GM12878 (cell line): ENCODE results near the gene CCDC195. TPM values are rescaled to one million over a fixed set of nuclear protein-coding genes. Genes with fewer than 3 reads are reported as not detected.

Experiments used
- ATAC-seq: fragments of 200-7000 bp; cut with Tn5 transposase; 3 replicates; pipeline ENCODE4 v1.9.1; 2020; ENCODE audit warnings: mild to moderate bottlenecking, moderate library complexity
- BruUV-seq: library from RNA; stranded (reverse); fragments of 400-500 nt; replicated peaks from 2 replicates; lab custom pipeline; 2021; lab: Mats Ljungman, UMichigan
- CTCF ChIA-PET: fragments of 300-600 bp; sonication (Branson Sonifier 250); formaldehyde crosslinking; extraction: SDS; loops from one replicate; lab custom pipeline; 2021; ENCODE audit warnings: inconsistent platforms; lab: Yijun Ruan, JAX
- POLR2A ChIA-PET: fragments of 350-600 bp; formaldehyde crosslinking; extraction: SDS; loops from one replicate; lab custom pipeline; 2021; ENCODE audit warnings: inconsistent platforms; lab: Charles Lee
- RAD21 ChIA-PET: fragments of 300-600 bp; sonication (Branson Sonifier 250); formaldehyde crosslinking; loops from one replicate; lab custom pipeline; 2023; ENCODE audit warnings: antibody characterized with exemption; ENCODE audit not compliant: unreplicated experiment; lab: Charles Lee
- SMC1A ChIA-PET: fragments of 300-600 bp; sonication (Branson Sonifier 250); formaldehyde crosslinking; loops from one replicate; lab custom pipeline; 2023; ENCODE audit not compliant: unreplicated experiment, uncharacterized antibody; lab: Charles Lee
- DNase-seq: peaks from one replicate; pipeline ENCODE4 v3.0.0-alpha.2; 2011; ENCODE audit warnings: low read depth, low spot score
- FAIRE-seq: peaks from 3 replicates; lab custom pipeline; 2011; peaks lifted over from hg19 to GRCh38; lab: Jason Lieb, UNC
- H2AFZ ChIP-seq: 2 replicates; pipeline ENCODE4 v1.6.0; 2011; ENCODE audit warnings: low read depth, low read length, control low read depth; ENCODE audit not compliant: control insufficient read depth
- H3K27ac ChIP-seq: 2 replicates; pipeline ENCODE4 v1.5.1; 2011; ENCODE audit warnings: control low read depth; ENCODE audit not compliant: control insufficient read depth, insufficient read depth
- H3K27me3 ChIP-seq, 2 experiments: replicated peaks in 1 of 2; 2 replicates each; pipeline versions ENCODE4 v1.6.0 to v1.6.1; 2011; ENCODE audit warnings: low read length in 1 of 2; ENCODE audit not compliant: control insufficient read depth in 2 of 2, insufficient read depth in 2 of 2
- H3K36me3 ChIP-seq, 2 experiments: 2 replicates each; pipeline ENCODE4 v1.5.1; 2011; ENCODE audit warnings: low read length in 1 of 2; ENCODE audit not compliant: control insufficient read depth in 2 of 2, insufficient read depth in 2 of 2
- H3K4me1 ChIP-seq: 2 replicates; pipeline ENCODE4 v1.6.1; 2011; ENCODE audit warnings: mild to moderate bottlenecking, low read length, moderate library complexity, mixed read lengths; ENCODE audit not compliant: control insufficient read depth, insufficient read depth
- H3K4me2 ChIP-seq: 2 replicates; pipeline ENCODE4 v1.6.0; 2011; ENCODE audit warnings: control low read depth; ENCODE audit not compliant: control insufficient read depth, insufficient read depth
- H3K4me3 ChIP-seq: fragments of 200-600 bp; sonication (generic); 2 replicates; pipeline ENCODE4 v1.5.1; 2016
- H3K79me2 ChIP-seq: 2 replicates; pipeline ENCODE4 v1.6.0; 2011; ENCODE audit warnings: low read length; ENCODE audit not compliant: control insufficient read depth, insufficient read depth
- H3K9ac ChIP-seq: 2 replicates; pipeline ENCODE4 v1.8.0; 2011; ENCODE audit warnings: low read length, control low read depth, mixed read lengths; ENCODE audit not compliant: control insufficient read depth, insufficient read depth
- H3K9me3 ChIP-seq: replicated peaks from 3 replicates; pipeline ENCODE4 v1.5.1; 2011; ENCODE audit warnings: mild to moderate bottlenecking, low read length; ENCODE audit not compliant: control insufficient read depth, insufficient read depth
- H4K20me1 ChIP-seq: 2 replicates; pipeline ENCODE4 v1.6.0; 2011; ENCODE audit not compliant: control insufficient read depth, insufficient read depth
- CHD1 ChIP-seq: IDR thresholded peaks from 2 replicates; pipeline ENCODE4 v1.6.1; 2012; ENCODE audit warnings: low read depth, low read length, improper control_type of control experiment
- GATAD2B ChIP-seq: fragments of 450-650 bp; conservative IDR thresholded peaks from 2 replicates; pipeline ENCODE4 v1.6.1; 2017; ENCODE audit warnings: low read depth, mild to moderate bottlenecking, moderate library complexity
- HDAC6 ChIP-seq: fragments of 200-600 bp; sonication (generic); IDR thresholded peaks from one replicate; pipeline ENCODE4 v1.8.0; 2017; ENCODE audit warnings: antibody characterized with exemption; ENCODE audit not compliant: unreplicated experiment
- MTA3 ChIP-seq: IDR thresholded peaks from 2 replicates; pipeline ENCODE4 v1.6.1; 2012; ENCODE audit warnings: low read length, inconsistent platforms, borderline replicate concordance
- NFXL1 ChIP-seq: fragments of 450-650 bp; IDR thresholded peaks from 2 replicates; pipeline ENCODE4 v1.6.1; 2017; ENCODE audit warnings: antibody characterized with exemption, mild to moderate bottlenecking, borderline replicate concordance
- SIX5 ChIP-seq: IDR thresholded peaks from 2 replicates; pipeline ENCODE4 v1.6.1; 2011; ENCODE audit warnings: mild to moderate bottlenecking, low read depth, low read length, moderate library complexity; ENCODE audit not compliant: severe bottlenecking
- SP1 ChIP-seq: IDR thresholded peaks from one replicate; pipeline ENCODE4 v1.6.1; 2011; ENCODE audit warnings: low read depth, low read length
- TAF1 ChIP-seq: IDR thresholded peaks from 2 replicates; pipeline ENCODE4 v1.6.1; 2011; ENCODE audit warnings: mild to moderate bottlenecking, low read depth, low read length, borderline replicate concordance
- WGBS: methylation state at CpG from one replicate; pipeline ENCODE4 v1.1.6; 2016; ENCODE audit warnings: low lambda C conversion rate; ENCODE audit not compliant: insufficient replicate concordance, insufficient coverage; ENCODE audit errors: missing lambda C conversion rate; 5-methylcytosine and 5-hydroxymethylcytosine counted together
- in situ Hi-C: fragments of 300-500 bp; cut with MboI; formaldehyde crosslinking; loops from 9 replicates; pipeline ENCODE4 v1.14.3; 2018; ENCODE audit warnings: mixed read lengths
- intact Hi-C: fragments of 100-400 bp; cut with micrococcal nuclease; formaldehyde crosslinking; loops from one replicate; pipeline ENCODE4 v1.14.2; 2022; ENCODE audit not compliant: unreplicated experiment
- polyA plus RNA-seq, 11 experiments: library from polyadenylated mRNA; depleted of rRNA in 4 of 11; unstranded in 6 of 11; stranded (reverse) in 5 of 11; fragments of >200 nt; fragmentation: Nextera tagmentation in 4 of 11; fragmentation: Illumina TruSeq in 1 of 11; extraction: Ambion mirVana in 4 of 11; extraction: Trizol in 1 of 11; gene quantifications; 1 replicate in 1 of 11; 2 replicates in 10 of 11; pipeline versions ENCODE4 v1.2.1 to v1.2.3, GENCODE V29; 2011 to 2016; ENCODE audit warnings: inconsistent platforms in 2 of 11, missing spikeins in 2 of 11, low read depth in 1 of 11
- total RNA-seq, 4 experiments: library from RNA; depleted of rRNA in 3 of 4; stranded (reverse); fragments of >200 nt in 3 of 4; fragmentation: Illumina TruSeq in 1 of 4; extraction: Trizol in 1 of 4; gene quantifications; 2 replicates each; pipeline versions ENCODE4 v1.2.1 to v1.2.3, GENCODE V29; 2013 to 2021
- TF ChIP-seq, protein P1 (sequence below): fragments of 450-650 bp; IDR thresholded peaks from 2 replicates; pipeline ENCODE4 v1.6.1; 2017; ENCODE audit warnings: low read depth, mild to moderate bottlenecking, moderate library complexity
- TF ChIP-seq, protein P2 (sequence below): IDR thresholded peaks from 2 replicates; pipeline ENCODE4 v1.6.1; 2011; ENCODE audit warnings: borderline replicate concordance, low read depth, mild to moderate bottlenecking, moderate library complexity, mixed read lengths, low read length; ENCODE audit not compliant: insufficient read depth; ENCODE audit errors: extremely low read length
- TF ChIP-seq, protein P3 (sequence below): IDR thresholded peaks from 2 replicates; pipeline ENCODE4 v1.6.1; 2012; ENCODE audit warnings: improper control_type of control experiment, low read depth, low read length; ENCODE audit not compliant: insufficient replicate concordance

The CCDC195 gene
- total and polyA plus RNA-seq, 10 of the 15 experiments (the other 5 are each of a cell fraction or from before 2014, with no cell fraction given), result not detected

GRCh38 chr2:224729435-224729834 is 13.3 kb upstream of the CCDC195 start:
- RAD21 ChIA-PET, result no interaction called here
- Histone ChIP-seq H3K9me3 (no peaks in the 10 kb centered on the region; the same call in 2 of the 3 replicates), H3K4me1 (no peaks in the 10 kb centered on the region), H4K20me1 (no peaks in the 10 kb centered on the region), H3K4me2 (no peak overlapping the region), H3K9ac (no peak overlapping the region), H2AFZ (no peak overlapping the region), H3K79me2 (no peaks in the 10 kb centered on the region), H3K27ac (no peak overlapping the region), H3K27me3 (no peaks in the 10 kb centered on the region), H3K36me3 (no peaks in the 10 kb centered on the region)
- WGBS, result 27% methylated on average over 1 of the region's 1 CpG
- POLR2A ChIA-PET, result no interaction called here
- DNase-seq (no peak), FAIRE-seq (no peak)
- SMC1A ChIA-PET, result no interaction called here
- CTCF ChIA-PET, result no interaction called here
- intact Hi-C loops, result no loop called here
- TF ChIP-seq, protein P1, sequence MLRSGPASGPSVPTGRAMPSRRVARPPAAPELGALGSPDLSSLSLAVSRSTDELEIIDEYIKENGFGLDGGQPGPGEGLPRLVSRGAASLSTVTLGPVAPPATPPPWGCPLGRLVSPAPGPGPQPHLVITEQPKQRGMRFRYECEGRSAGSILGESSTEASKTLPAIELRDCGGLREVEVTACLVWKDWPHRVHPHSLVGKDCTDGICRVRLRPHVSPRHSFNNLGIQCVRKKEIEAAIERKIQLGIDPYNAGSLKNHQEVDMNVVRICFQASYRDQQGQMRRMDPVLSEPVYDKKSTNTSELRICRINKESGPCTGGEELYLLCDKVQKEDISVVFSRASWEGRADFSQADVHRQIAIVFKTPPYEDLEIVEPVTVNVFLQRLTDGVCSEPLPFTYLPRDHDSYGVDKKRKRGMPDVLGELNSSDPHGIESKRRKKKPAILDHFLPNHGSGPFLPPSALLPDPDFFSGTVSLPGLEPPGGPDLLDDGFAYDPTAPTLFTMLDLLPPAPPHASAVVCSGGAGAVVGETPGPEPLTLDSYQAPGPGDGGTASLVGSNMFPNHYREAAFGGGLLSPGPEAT, result no peak
- TF ChIP-seq, protein P2, sequence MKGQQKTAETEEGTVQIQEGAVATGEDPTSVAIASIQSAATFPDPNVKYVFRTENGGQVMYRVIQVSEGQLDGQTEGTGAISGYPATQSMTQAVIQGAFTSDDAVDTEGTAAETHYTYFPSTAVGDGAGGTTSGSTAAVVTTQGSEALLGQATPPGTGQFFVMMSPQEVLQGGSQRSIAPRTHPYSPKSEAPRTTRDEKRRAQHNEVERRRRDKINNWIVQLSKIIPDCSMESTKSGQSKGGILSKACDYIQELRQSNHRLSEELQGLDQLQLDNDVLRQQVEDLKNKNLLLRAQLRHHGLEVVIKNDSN, result no peak
- TF ChIP-seq SP1 (no peak), MTA3 (no peak), GATAD2B (no peak), CHD1 (no peak), NFXL1 (no peak), SIX5 (no peak), HDAC6 (no peak), TAF1 (no peak)
- TF ChIP-seq, protein P3, sequence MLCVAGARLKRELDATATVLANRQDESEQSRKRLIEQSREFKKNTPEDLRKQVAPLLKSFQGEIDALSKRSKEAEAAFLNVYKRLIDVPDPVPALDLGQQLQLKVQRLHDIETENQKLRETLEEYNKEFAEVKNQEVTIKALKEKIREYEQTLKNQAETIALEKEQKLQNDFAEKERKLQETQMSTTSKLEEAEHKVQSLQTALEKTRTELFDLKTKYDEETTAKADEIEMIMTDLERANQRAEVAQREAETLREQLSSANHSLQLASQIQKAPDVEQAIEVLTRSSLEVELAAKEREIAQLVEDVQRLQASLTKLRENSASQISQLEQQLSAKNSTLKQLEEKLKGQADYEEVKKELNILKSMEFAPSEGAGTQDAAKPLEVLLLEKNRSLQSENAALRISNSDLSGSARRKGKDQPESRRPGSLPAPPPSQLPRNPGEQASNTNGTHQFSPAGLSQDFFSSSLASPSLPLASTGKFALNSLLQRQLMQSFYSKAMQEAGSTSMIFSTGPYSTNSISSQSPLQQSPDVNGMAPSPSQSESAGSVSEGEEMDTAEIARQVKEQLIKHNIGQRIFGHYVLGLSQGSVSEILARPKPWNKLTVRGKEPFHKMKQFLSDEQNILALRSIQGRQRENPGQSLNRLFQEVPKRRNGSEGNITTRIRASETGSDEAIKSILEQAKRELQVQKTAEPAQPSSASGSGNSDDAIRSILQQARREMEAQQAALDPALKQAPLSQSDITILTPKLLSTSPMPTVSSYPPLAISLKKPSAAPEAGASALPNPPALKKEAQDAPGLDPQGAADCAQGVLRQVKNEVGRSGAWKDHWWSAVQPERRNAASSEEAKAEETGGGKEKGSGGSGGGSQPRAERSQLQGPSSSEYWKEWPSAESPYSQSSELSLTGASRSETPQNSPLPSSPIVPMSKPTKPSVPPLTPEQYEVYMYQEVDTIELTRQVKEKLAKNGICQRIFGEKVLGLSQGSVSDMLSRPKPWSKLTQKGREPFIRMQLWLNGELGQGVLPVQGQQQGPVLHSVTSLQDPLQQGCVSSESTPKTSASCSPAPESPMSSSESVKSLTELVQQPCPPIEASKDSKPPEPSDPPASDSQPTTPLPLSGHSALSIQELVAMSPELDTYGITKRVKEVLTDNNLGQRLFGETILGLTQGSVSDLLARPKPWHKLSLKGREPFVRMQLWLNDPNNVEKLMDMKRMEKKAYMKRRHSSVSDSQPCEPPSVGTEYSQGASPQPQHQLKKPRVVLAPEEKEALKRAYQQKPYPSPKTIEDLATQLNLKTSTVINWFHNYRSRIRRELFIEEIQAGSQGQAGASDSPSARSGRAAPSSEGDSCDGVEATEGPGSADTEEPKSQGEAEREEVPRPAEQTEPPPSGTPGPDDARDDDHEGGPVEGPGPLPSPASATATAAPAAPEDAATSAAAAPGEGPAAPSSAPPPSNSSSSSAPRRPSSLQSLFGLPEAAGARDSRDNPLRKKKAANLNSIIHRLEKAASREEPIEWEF, result no peak
- TF ChIP-seq, all 136 proteins: peak for 0
- ATAC-seq, result no peak
- BruUV-seq, result no TSS peak
- H3K4me3 ChIP-seq, result no peak overlapping the region
- in situ Hi-C loops, result no loop called here
